HG03439 (cell line): ENCODE results near the gene RPS4Y2.

Experiments
- ATAC-seq: cut with Tn5 transposase; IDR thresholded peaks from one replicate; pipeline ENCODE4 v1.9.1; 2021; ENCODE audit warnings: mild to moderate bottlenecking, moderate library complexity; ENCODE audit not compliant: unreplicated experiment

Gene RPS4Y2

GRCh38 chrY:20817067-20817466 is 61.2 kb downstream of the RPS4Y2 start:
- no peak for ATAC-seq
